ENCODE results near the gene RNF19B.

DNA sequence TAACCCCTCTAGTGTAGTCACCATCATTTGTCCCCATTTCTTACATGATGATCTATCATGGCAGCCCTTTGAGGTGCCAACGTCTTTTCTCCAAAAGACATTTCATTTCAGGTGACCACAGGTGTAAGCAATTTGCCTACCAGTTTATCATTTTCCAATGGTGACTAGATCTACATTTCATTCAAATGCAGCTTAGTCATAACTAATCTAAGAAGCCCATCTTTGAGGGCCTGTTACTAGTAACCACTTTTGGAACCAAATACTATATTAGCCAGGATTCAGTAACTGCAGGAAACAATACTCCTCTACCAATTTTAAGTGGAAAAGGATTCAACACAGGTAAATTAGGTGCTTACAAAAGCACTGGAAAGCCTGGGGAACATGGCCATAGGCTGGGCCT is 32.8 kb downstream of the RNF19B start:
- TF ChIP-seq EZH2 (IDR thresholded peaks at IDR 0.05) = no peak
- no peak for TF ChIP-seq POLR2AphosphoS5 (IDR thresholded peaks at IDR 0.05; ENCODE audit: borderline replicate concordance, low read depth, low read length)
- TF ChIP-seq FOXP2 (optimal IDR thresholded peaks at IDR 0.05; ENCODE audit: control extremely low read depth, extremely low read length, insufficient read depth) = no peak

Data from SK-N-MC (cell line).